CD4-positive, alpha-beta T cell treated with Interleukin-4 for 1 hour (primary cell): ENCODE results near the gene ABCG5.

Experiments
- DNase-seq, 2 donors: peaks; one replicate each; pipeline ENCODE4 v3.0.0-alpha.2; 2020 to 2022

ABCG5 gene

GRCh38 chr2:43838560-43839267 is at the start of gene ABCG5, which contains the start of gene ABCG8:
Gene ABCG5, minus strand, starts transcription at chr2:43838839. Its CDS starts 160 bp downstream, at chr2:43838679.
Gene ABCG8, plus strand, starts transcription at chr2:43838971. Its CDS starts 83 bp downstream, at chr2:43839054.
- no peak for DNase-seq

- DNase-seq = no peak
Observed at GRCh38 chr2:43887176-43887575, 48.5 kb upstream of the ABCG5 start.

GRCh38 chr2:43885132-43885632 is 46.5 kb upstream of the ABCG5 start:
- no peak for DNase-seq

- no peak for DNase-seq
Observed at GRCh38 chr2:43884689-43885088, 46.0 kb upstream of the ABCG5 start.

- no peak for DNase-seq
Observed at GRCh38 chr2:43882312-43882711, 43.7 kb upstream of the ABCG5 start.

- DNase-seq = no peak
Observed at GRCh38 chr2:43880952-43881351, 42.3 kb upstream of the ABCG5 start.

- DNase-seq = no peak
Observed at GRCh38 chr2:43880471-43880870, 41.8 kb upstream of the ABCG5 start.

- DNase-seq = no peak
Observed at GRCh38 chr2:43879261-43879660, 40.6 kb upstream of the ABCG5 start.

DNA sequence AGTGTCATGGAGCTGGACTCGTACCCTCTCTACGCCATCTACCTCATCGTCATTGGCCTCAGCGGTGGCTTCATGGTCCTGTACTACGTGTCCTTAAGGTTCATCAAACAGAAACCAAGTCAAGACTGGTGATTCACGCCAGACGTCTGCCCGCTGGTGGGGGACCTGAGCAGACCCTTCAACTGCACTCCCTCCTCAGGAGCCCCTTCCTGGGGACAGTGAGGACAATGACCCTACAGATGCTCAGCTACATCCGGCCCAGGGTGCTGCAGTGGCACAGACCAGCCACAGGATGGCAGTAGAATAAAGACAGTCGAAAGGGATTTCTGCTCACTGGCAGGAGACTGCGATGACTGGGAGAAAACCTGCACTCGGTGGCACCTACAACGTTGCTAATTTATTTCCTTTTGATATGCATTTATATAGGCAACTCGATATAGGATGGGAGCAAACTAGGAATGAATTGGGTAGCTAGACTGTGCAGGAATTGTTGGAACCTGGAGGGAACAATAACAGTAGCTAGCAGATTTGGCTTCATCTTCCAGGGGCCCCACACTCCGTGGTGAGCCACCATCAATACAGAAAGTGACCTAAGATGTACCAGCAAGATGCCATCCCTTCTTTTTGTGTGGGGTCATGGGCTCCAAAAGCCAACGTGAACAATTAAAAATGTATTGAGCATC is 39.3 kb upstream of the ABCG5 start:
- peak; percentile 39 to 53 for DNase-seq

- DNase-seq = no peak
Observed at GRCh38 chr2:43874776-43875451, 36.3 kb upstream of the ABCG5 start.

- no peak for DNase-seq
Observed at GRCh38 chr2:43872151-43872550, 33.5 kb upstream of the ABCG5 start.

DNA sequence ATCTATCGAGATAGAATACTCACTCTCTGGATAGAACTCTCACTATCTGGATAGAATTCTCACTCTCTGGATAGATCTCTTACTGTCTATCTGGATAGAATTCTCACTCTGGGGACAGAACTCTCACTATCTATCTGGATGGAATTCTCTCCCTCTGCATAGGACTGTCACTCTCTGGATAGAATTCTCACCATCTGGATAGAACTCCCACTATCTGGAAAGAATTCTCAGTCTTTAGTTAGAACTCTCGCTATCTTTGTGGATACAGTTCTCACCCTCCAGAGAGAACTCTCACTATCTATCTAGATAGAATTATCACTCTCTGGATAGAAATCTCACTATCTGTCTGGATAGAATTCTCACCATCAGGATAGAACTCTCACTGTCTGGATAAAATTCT is 16.7 kb upstream of the ABCG5 start:
- no peak for DNase-seq

- DNase-seq = no peak
Observed at GRCh38 chr2:43854671-43855070, 16.0 kb upstream of the ABCG5 start.

DNA sequence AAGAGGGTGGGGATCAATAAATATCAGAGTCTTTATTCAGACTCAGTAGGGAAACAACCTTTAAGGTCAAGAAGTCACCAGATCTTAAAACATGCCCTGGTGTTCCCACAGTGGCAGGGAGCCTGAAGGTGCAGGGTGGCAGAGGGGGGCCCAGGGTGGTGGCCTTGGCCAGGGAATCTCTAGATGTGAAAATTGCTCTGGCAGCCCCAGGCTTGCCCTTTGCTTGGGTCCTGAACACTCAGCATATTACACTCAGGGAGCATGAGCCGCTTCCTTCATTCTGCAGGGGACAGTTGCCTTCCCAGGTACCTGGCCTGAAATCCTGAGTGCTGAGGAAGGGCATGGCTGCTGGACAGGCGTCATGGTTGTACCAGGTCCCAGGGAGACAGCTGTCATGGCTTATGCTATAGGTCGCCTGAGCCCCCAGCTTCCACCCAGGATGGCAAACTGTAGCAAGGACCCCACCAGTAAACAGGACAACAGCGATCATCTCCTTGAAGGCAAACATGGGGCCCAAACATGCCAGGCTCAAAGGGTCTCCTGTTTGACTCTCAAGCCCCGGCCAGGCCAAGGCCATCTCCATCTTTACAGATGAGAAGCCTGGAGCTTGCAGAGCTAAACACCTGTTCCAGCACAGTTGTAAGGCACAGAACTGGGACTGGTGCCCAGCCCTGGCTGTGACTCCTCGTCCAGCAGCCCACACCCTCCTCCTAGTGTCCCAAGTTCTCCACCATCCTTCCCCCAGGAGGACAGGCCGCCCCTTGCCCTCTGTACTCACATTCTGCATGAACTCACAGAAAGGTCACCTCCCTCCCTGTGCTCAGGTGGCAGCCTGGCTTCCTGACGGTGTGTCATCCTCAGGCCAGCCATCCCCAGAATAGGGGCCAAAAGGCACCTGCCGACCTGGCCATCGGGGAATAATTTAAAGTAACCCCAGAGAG is 14.8 kb upstream of the ABCG5 start:
- no peak for DNase-seq

DNA sequence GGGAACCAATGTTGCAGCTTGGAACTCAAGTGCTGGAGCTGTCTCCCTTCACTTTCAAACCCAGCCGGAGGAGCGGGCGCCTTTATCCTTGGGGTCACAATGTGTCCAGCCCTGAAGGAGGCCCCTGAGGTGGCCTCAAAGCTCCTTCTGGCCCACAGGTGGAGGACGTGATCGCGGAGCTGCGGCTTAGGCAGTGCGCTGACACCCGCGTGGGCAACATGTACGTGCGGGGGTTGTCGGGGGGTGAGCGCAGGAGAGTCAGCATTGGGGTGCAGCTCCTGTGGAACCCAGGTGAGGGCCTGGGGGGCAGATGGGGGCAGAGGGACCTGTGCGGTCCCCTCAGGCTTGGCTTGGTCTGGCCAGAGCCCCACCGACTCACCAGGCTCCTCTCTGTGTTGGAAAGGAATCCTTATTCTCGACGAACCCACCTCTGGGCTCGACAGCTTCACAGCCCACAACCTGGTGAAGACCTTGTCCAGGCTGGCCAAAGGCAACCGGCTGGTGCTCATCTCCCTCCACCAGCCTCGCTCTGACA is 13.6 kb upstream of the ABCG5 start:
- no peak for DNase-seq

GRCh38 chr2:43851011-43851980 is 12.7 kb upstream of the ABCG5 start:
- DNase-seq = no peak

- no peak for DNase-seq
Observed at GRCh38 chr2:43848214-43848613, 9.6 kb upstream of the ABCG5 start.

GRCh38 chr2:43846140-43846793 is 7.6 kb upstream of the ABCG5 start:
- DNase-seq = no peak

GRCh38 chr2:43845181-43845580 is 6.5 kb upstream of the ABCG5 start:
- DNase-seq = no peak

DNA sequence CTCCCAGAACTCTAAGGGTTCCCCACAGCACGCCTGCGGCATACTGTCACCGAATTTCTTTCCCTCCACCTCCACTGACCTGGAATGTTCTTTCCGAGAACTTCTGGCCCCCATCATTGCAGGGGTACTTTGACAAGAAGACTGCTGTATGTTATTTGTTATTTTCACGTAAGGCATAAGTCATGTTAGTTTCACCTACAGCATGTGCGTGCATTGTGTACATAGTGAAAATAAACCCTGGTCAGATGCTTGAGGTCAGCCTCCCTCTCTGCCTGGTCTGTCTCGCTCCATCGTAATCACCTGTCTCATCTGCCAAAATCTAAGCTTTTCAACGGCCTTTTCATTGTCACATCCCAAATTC is 4.2 kb upstream of the ABCG5 start:
- no peak for DNase-seq
